ENCODE measurements around the gene QKI.
"Not testable (repeated sequence)": the region's sequence is repeated elsewhere in the genome, so short reads cannot be mapped to it uniquely, and the experiment has no call there.

Gene QKI

DNA sequence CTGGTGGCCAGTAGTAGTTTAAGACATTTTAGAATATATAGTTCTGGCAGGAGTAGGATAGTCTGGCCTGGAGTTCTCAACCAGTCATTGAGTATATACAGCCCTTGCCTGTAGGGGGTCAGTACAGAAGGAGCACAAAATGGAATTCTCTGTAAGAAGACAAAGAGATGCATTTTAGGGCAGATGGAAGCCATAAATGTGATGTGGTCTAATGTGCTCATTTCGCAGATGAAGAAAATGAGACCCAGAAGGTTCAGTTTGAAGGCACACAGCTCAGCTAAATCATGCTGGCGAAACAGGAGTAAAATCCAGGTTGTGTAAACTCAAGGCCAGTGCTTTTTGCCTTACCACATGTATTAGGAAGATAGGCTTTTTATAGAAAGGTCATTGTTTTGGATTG lies 29.6 kb downstream of the QKI start:
- DNase-seq, result no peak

DNA sequence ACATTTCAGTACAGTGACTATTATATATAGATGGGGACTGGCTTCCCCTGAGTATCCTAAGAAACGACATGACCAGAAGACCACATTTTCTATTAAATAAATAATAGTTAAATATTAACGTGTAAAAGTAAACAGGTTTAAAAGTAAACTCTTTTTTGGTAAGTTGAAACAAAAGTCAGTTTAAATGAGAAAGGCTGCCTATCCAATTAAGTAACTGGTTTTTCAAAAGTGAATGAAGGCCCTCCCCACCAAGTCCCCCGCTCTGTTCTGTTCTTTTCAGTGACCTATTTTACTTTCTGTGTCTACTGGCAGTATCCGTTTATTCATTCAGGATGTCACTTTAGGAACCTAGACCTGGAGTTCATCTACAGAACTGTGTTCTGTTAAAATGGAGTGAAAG lies 32.0 kb downstream of the QKI start:
- DNase-seq, result no peak

DNA sequence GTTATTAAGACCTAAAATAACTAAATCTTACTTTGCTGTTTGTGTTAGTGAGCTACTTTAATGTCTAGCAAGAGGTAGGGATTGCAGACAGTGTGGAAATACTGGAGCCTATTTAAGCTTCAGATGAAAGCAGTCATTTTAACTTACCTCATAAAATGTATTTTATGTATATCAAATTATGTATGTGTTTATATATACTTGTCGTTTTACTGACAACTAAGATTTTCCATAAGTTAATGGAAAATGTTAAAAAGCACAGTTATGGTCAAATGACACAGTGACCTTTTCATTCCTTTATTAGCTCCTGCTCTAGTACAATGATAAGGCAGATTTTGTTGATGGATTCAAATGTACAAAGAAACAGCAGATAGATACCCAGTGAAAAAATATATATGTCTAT lies 34.6 kb downstream of the QKI start:
- no peak for DNase-seq

DNA sequence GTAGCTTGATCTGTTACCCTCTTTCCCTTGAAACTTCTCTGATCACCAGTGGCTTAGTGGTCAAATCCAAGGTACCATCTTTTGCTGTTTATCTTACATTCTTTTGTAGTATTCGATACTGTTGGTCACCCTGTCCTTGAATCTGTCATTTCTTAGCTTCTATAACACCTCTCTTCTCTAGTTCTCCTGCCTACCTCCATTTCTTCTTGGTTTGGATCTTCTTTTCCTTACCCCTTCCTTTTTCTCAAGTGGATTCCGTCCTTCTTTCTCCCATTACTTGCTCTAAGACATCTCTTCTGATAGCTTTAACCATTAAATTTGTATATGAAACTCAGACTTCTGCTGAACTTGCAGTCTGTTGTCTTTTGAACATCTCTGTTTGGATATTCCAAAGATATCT lies 39.9 kb downstream of the QKI start:
- no peak for DNase-seq

DNA sequence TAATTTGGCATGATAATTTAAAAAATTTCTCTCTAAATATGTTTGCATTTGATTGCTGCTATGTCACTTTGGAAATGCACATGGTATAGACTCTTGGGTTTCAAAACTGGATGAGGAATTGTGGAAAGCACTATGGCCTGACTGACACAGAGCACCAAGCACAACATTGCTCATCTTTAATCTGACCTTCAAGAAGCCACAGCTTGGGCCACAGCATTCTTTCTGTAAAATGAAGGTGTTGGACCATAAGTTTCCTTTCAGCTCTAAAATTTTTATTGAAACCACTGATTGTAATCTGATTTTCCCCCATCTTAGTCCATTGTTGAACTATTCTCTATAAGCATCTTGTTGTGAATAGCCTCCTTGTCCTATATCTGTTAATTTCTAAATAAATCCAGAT lies 41.0 kb downstream of the QKI start:
- no peak for DNase-seq

DNA sequence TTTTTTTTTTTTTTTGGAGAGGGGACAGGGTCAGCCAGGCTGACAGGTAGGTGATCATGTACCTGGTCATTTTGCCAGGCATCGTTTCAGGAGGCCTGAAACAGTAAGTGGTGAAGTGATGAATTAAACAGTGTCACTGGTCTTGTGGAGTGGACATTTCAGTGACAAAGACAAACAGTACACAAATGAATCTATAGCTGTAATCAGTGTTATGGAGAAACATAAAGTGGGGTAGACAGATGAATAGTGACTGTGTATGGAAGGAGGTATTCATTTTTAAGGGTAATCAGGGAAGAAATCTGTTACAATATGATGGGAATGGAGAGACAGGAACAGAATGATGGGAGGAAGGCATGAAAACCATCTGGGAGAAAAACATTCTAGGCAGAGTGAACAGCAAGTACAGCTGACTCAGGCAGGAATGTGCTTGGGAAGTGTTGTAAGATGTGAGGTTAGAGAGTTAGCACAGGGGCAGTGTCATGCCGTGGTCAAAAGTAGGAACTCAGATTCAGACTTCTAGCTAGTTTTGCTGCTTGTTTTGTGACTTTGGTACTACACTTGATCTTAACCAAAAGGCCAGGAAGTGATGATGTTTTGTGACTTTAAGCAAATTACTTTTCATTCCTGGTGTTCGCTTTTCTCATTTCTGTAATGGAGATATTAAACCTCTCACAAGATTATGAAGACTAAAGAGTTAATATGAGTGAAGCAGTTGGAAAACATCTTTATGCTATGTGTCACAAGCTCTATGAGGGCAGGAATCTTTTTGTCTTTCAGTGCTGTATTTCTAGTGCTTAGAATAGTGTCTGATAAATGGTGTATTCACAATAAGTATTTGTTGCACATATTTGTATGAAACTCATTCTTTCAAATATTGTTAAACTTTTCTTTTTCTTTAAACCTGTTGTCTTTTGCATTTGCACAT lies 43.4 kb downstream of the QKI start:
- no peak for DNase-seq

DNA sequence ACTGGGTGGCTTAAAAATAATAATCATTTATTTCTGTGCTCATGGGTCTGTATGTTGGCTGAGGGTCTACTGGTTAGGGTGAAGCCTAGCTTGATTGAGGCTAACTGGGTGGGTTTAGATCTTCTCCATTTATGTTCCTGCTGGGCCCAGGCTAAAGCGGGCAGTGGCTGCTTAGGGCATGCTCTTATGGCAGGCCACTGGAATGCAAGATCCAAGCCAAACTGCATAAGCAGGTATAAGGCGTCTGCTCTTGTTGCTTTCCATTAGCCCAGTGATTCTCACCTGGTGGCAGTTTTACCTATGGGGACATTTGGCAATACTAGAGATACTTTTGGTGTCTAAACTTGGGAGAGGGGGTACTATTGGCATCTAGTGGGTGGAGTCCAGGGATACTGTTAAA lies 44.5 kb downstream of the QKI start:
- DNase-seq, result no peak

DNA sequence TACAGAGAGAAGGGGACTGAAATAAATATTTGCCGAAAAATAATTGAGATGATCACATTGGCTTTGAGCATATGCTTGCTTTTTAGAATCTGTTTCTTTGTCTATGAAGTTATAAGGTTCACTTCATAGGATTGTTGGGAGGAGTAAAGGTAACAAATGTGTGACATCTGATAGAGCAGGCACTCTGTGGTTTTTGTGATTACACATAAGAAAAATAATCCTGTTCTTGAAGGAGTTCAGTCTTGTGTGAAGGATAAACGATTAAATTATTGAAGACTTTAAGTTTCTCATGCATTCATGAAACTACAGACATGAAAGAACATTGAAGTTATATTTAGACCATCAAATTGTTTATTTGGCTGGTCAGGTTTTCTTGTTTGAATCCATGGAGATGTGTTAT lies 45.0 kb downstream of the QKI start:
- no peak for DNase-seq

DNA sequence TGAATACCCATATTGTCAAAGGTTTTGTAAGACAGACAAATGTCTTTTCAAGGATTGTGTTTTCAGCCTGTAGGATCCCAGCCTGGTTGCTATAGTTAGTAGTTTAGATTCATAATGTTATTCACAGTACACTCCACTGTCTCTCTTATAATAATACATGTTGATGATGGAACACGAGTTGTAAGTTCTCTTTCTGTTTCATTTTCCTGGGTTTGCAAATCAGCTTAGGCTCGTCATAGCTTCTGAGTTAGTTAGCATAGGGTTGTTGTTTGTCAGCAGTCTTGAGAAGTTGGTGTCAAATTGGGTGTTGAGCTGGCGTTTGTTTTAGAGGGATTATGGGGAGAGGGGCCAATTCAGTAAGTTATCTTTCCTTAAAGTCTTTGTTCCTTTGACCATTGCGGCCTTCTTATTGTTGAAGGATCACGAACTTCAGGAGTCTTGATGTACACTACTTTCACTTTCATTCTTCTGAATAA lies 45.8 kb downstream of the QKI start:
- no peak for DNase-seq

DNA sequence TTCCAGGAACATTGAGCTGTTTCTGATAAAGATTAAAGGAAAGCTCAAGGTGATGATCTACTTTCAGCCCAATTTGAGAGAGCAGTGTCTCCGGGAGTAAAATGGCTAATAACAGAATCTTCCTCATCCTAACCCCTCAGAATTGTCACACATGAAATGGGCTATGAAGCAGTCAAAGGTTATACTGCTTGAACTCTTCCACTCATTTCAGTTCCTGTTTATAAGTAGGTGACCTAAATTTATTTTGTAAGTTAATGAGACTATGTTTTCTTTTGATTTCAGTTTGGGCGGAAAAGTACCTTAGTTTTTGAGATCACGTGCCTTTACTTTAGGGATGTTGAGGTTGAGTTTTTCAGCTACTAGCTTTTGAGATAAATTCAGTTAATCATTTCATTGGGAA lies 47.2 kb downstream of the QKI start:
- no peak for DNase-seq

DNA sequence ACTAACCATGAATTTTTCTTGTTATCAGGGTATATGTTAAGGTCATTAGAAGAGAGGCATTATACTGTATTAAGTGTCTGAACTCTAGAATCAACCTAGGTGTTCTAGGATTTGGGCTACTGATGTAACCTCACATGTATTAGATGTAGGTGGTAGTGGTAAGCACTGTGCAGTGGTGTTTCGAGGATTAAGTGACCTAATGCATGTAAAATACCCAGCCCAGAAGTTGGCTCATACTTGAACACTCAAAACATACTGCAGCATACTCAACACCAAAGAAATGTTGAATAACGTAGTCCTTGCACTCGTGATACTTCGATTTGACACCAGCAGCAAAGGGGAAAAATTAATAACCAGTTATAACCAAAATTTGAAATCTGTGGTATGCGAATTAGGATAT lies 48.7 kb downstream of the QKI start:
- no peak for DNase-seq

DNA sequence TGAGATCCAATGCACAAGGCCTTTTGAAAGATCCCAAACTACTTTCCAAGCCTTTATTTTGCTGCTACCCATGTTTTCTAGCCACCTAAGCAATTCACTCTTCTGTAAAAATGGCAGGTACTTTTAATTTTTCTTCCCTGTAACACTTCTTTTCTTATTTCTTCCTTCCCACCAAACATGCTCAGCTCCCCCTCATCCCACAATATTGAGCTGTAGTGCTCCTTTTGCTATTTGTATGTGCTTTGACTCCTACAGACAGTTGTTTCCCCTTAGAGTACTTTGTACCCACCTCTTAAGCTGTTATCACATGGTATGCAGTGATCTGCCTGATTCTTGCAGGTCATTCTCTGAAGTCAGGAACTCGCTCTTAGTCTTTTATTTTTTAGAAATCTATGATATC lies 49.3 kb downstream of the QKI start:
- no peak for DNase-seq

DNA sequence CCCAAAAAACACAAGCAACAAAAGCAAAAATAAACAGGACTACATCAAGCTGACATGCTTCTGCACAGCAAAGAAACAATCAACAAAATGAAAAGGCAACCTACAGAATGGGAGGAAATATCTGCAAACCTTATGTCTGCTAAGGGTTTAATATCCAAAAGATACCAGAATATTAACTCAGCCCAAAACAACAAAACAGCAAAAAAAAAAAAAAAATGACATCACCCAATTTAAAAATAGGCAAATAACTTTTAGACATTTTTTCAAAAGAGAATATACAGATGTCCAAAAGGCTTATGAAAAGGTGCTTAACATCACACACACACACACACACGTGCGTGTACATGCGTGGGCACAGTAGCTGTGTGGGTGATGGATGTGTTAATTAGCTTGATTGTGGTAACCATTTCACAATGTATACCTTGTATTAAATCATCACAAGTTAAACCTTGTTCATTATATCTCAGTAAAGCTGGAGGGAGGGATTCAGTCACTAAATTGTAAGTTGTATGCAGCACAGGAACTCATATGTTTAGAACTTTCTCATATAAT lies 52.4 kb downstream of the QKI start:
- DNase-seq, result no peak

DNA sequence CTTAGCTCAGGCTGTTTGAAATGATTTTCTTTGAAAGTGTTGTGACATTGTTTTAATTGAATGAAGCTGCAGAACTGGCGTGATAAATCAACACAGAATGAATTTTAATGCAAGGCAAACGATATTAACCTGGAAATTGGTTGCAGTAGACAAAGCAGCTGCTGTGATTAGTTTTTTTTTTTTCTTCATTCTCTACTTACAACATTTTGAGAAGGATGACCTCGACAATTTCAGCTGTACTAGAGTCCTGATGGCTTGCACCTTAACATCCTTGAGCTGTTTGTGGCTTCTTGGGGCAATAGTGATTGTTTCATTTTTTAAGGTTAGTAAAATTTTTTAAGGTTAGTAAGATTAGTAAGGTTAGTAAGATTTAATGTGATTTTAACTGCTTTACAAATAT lies 54.2 kb downstream of the QKI start:
- DNase-seq, result no peak

DNA sequence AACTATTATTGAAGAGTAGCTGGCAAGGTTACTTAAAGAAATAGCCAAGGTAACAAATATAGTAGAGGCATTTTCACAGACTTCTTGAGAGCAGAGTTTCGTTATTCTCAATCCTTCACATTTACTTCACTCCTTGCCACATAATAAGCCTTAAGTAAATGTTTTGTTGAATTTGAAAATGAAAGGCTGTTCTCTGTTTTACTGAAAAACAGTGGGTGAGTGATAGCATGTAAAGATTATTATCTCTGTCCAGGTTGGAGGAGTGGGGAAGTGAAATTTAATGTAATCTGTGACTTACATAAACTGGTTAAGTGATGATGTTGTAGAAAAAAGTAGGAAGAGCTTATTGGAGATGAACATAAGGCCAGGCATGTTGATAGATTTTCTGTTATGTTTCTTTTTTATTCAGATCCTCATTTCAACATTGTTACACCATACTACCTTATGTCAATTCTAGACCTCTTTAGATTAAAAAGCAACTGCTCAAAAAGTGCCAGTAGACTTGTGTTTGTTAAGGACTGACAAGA lies 55.0 kb downstream of the QKI start:
- DNase-seq, result no peak

DNA sequence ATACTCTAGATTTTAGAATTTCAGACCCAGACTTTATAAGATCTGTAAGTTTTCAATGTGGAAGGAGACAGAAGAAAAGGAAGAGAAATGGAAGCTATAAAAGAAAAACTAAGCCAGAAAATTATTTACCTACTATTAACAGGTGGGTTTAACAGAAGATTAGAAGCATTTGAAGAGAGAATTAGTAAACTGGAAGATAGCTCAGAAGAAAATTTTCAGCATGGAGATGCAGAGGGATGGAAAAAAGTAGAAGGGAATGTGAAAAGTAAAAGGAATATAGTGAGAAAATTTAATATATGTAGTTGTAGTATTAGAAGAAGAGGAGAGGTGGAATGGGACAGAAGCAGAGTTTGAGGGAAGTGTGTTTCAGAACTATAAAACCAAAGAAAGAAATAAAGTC lies 56.1 kb downstream of the QKI start:
- DNase-seq, result no peak

DNA sequence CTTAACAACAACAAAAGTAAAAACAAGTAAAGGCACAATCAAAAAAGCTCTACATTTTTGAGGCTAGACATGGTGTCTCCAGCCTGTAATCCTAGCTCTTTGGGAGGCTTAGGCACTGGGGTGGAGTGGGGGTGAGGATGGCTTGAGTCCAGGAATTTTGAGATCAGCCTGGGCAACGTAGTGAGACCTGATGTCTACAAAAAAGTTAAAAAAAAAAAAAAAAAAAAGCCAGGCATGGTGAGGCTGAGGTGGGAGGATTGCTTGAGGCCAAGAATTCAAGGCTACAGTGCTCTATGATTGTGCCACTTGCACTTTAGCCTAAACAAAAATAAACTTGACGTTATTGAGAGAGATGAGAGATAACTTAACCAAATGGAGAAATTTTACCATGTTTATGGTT lies 60.1 kb downstream of the QKI start:
- DNase-seq, result no peak

DNA sequence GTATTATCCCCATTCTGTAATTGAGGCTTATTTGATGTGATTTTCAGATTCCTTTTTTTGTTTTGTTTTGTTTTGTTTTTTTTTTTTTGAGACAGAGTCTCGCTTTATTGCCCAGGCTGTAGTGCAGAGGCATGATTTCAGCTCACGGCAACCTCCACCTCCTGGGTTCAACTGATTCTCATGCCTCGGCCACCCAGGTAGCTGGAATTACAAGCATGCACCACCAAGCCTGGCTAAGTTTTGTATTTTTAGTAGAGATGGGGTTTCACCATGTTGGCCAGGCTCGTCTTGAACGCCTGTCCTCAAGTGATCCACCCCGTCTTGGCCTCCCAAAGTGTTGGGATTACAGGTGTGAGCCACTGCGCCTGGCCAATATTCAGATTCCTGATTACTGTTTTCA lies 62.4 kb downstream of the QKI start:
- not testable (repeated sequence) for DNase-seq

DNA sequence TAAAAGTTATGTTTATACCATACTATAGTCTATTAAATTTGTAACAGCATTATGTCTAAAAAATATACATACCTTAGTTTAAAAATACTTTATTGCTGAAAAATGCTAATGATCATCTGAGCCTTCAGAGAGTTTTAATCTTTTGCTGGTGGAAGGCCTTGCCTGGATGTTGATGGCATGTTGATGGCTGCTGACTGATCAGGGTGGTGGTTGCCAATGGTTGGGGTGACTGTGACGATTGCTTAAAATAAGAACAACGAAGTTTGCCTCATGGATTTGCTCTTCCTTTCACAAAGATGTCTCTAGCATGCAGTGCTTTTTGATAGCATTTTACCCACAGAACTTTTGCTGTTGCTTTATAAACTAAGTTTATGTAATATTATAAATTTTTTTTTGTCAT lies 68.6 kb downstream of the QKI start:
- DNase-seq, result no peak

DNA sequence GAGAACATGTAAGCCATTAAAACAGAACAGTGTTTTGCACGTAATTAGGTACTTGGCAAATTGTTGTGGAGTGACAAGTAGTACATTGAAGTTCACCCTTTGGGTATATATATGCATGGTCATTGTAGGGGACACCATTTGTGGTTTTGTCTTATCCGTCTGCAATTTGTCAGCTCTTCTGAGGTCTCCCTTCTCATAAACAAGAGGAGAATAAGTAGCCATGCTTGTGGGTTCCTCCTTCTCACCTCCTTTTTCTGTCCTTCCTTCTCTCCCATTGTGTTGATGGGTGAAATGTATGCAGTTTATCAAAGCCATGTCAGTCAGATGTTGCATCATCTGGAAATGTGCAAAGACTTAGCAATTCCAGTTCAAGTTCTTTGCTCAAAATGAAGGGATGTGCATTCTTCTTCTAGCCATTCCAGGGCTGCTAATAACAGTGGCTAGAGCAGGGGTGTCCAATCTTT lies 70.9 kb downstream of the QKI start:
- DNase-seq, result no peak

DNA sequence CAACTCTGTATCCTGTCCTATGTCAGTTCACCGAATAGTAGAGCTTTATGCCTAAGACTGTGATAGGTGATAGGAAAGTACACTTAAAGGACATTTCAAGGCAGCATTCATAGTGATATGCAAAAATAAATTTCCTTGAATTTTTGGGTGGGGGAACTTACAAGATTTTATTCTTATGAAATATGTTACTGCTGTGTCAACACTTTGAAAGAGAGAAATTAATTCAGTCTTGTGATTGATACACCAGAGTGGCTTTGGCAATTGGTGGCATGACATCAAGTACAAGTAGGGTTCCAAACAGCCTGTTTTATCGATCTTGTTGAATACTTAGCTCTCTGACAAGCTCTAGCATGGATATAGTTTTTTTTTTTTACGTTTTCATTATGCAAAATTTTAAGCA lies 72.3 kb downstream of the QKI start:
- no peak for DNase-seq

DNA sequence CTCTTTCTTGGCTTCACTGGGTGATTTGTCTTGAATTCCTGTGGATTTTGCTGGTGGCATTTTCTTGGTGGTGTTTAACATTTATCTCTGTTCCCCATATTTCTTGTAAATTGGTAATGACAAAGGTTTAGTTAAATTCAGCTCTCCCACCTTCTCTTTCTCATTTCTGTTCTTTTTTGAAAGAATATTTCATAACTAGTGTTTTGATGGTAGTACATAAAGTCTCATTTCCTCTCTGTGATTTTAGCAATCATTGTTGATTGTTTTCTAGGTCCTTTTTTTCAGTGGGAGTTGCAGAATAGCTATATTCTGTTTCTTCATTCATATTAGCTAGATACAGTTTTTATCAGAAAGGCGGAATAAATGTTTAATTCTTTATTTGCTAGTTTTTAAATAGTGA lies 73.1 kb downstream of the QKI start:
- no peak for DNase-seq

DNA sequence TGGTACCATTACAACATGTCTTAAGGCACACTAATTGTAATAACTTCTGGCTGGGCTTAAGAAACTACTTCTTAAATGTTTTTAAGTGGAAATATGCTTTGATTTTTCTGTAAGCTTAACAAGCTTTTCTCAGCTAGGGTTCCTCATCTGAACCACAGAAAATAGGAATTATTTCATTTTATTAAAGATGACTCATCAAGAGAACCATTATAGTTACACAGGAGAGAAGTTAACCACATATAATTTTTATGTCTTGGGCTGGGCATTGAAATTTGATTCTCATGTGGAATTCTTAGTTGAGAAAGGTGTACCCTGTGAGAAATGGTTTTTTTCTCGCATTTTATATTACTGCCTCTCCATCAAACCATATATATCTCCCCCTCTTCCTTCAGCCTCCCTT lies 75.1 kb downstream of the QKI start:
- DNase-seq, result no peak

DNA sequence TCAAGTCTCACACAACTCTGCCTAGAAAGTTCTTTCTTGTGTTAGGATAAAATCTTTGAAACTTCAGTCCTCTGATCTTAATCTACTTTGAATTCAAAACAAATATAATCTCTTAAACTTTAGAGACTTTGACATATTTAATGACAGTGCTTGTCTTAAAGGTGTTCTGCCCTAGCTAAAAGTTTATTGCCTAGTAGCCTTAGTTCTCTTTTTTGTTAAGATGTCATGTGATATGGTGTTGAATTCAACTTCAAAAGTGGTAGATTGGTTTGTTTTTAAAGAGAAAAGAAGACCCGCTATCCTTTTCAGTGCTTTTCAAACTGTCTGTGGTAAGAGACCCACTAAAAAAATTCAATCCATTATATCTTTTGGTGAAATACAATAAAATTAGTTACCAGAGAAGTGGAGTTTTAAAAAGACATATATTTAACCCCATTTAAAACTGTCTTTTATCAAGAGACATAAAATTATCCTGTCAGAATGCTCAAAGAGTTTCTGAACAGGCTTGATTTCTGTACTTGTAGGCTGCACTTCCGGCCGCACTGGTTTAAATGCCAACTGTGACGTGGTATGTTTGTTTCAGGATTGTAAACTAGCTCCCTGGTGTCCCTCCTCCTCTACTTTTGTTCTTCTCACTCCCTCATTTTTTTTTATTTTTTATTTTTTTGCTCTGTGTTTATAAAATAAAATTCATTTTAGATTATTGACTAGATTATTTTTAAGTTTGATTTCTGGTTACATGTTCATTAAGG lies 76.5 kb downstream of the QKI start:
- no peak for DNase-seq
